Ovary (tissue), 9 donors: Measurements from ENCODE around the gene HIPK1. TPM values are rescaled to one million over a fixed set of nuclear protein-coding genes. Genes with fewer than 3 reads are reported as not detected.

Experiments used
- DNase-seq, 5 donors: peaks; one replicate each; pipeline ENCODE4 v3.0.0-alpha.2; 2019 to 2020
- H3K27ac ChIP-seq, 2 donors: fragments of 200-600 bp; one replicate each; pipeline versions ENCODE4 v1.5.1 to v1.8.0; 2019 to 2022
- H3K27me3 ChIP-seq: fragments of 200-600 bp; one replicate; pipeline ENCODE4 v1.8.0; 2022
- H3K36me3 ChIP-seq: fragments of 200-600 bp; sonication (generic); one replicate; pipeline ENCODE4 v1.5.1; 2019
- H3K4me1 ChIP-seq: one replicate; pipeline ENCODE4 v1.8.1; 2013; ENCODE audit warnings: mild to moderate bottlenecking, moderate library complexity; ENCODE audit not compliant: insufficient read depth
- H3K4me3 ChIP-seq: fragments of 200-600 bp; sonication (generic); one replicate; pipeline ENCODE4 v1.5.1; 2017
- H3K9me3 ChIP-seq, 2 donors: fragments of 200-600 bp in 1 of 2; sonication (generic) in 1 of 2; one replicate each; pipeline versions ENCODE4 v1.5.1 to v1.8.1; 2013 to 2019; ENCODE audit warnings: mild to moderate bottlenecking in 1 of 2, moderate library complexity in 1 of 2
- CTCF ChIP-seq, 3 donors: fragments of 450-650 bp in 2 of 3; fragments of 200-600 bp in 1 of 3; IDR thresholded peaks; one replicate each; pipeline versions ENCODE4 v1.5.1 to v1.8.0; 2016 to 2022; ENCODE audit warnings: antibody characterized with exemption in 3 of 3, mild to moderate bottlenecking in 1 of 3
- EP300 ChIP-seq: sonication (generic); formaldehyde crosslinking; IDR thresholded peaks from one replicate; pipeline ENCODE4 v1.6.1; 2017; ENCODE audit warnings: antibody characterized with exemption
- POLR2A ChIP-seq: fragments of 450-650 bp; IDR thresholded peaks from one replicate; pipeline ENCODE4 v1.6.1; 2017; ENCODE audit warnings: antibody characterized with exemption, mild to moderate bottlenecking, moderate library complexity
- WGBS, 3 donors: extraction: QIAGEN DNeasy Blood & Tissue Kit in 1 of 3; methylation state at CpG; one replicate each; pipeline versions ENCODE4 v1.1.5 to v1.1.7; 2013 to 2017; 5-methylcytosine and 5-hydroxymethylcytosine counted together
- intact Hi-C, 4 donors: fragments of 100-400 bp; cut with DNase I; formaldehyde crosslinking; loops; one replicate each; pipeline versions ENCODE4 v1.11.0 to v1.15.1; 2022 to 2023
- polyA plus RNA-seq, 2 donors: library from polyadenylated mRNA; stranded (reverse); fragments of 200-250 nt in 1 of 2; fragments of 350-450 nt in 1 of 2; fragmentation: Illumina TruSeq in 1 of 2; extraction: RNeasy Lipid Tissue Mini Kit (QIAGEN cat#74804) in 1 of 2; gene quantifications; one replicate each; pipeline ENCODE4 v1.2.3, GENCODE V29; 2013 to 2014
- total RNA-seq, 7 donors: library from RNA; depleted of rRNA in 2 of 7; stranded (reverse); fragments of >200 nt in 2 of 7; fragmentation: NEBNext Ultra II Directional in 3 of 7; extraction: Animal tissue kit (Norgen Biotek cat#: 25700) in 3 of 7; gene quantifications; one replicate each; pipeline versions ENCODE4 v1.1.0 to v1.2.4, GENCODE V29; 2016 to 2023
- donor health status: DM: no; HTN: no; CAD: no; lungs with moderate emphysema.
- donor health status: DM: no; HTN: no; CAD: no.
- donor health status: Bipolar disorder and iron deficiency.
- donor health status: DM: yes; HTN: yes; CAD: no.
- donor health status: DM: no; HTN: no; CAD: no.
- donor health status: DM: yes; HTN: yes; CAD: no.

Gene HIPK1
- total and polyA plus RNA-seq, 9 donors, result 17.5 to 77.0 (median 61.7) TPM

GRCh38 chr1:113916974-113917373 is 12.2 kb upstream of the HIPK1 start:
- TF ChIP-seq CTCF (IDR thresholded peaks at IDR 0.05), result no peak
- TF ChIP-seq EP300, result no peak
- no peak for TF ChIP-seq POLR2A

GRCh38 chr1:113917400-113918082 is 11.6 kb upstream of the HIPK1 start:
- intact Hi-C loops, result no loop called here
- Histone ChIP-seq H3K9me3 (no peaks in the 10 kb centered on the region), H3K36me3 (no peaks in the 10 kb centered on the region), H3K4me3 (no peak overlapping the region), H3K27ac (no peak overlapping the region), H3K4me1 (peaks cover 4% of the 10 kb centered on the region), H3K27me3 (no peaks in the 10 kb centered on the region)
- TF ChIP-seq CTCF (IDR thresholded peaks at IDR 0.05) (no peak), POLR2A (no peak), EP300 (no peak)
- DNase-seq, result no peak
- 85 to 94% (median 94%) methylated on average over 2 of the region's 2 CpGs for WGBS, 3 donors

More at GRCh38 chr1:113916974-113917373, 12.2 kb upstream of the HIPK1 start:
- Histone ChIP-seq H3K4me1 (peaks cover 4% of the 10 kb centered on the region), H3K27ac (no peak overlapping the region), H3K36me3 (no peaks in the 10 kb centered on the region), H3K9me3 (no peaks in the 10 kb centered on the region), H3K27me3 (no peaks in the 10 kb centered on the region), H3K4me3 (no peak overlapping the region)
- no peak for DNase-seq
- intact Hi-C loops, result no loop called here
- WGBS, 3 donors, result 94 to 97% (median 96%) methylated on average over 5 of the region's 5 CpGs

GRCh38 chr1:113918243-113918642 is 10.9 kb upstream of the HIPK1 start:
- Histone ChIP-seq H3K27ac (no peak overlapping the region), H3K4me1 (no peaks in the 10 kb centered on the region), H3K36me3 (no peaks in the 10 kb centered on the region), H3K9me3 (no peaks in the 10 kb centered on the region), H3K4me3 (no peak overlapping the region), H3K27me3 (no peaks in the 10 kb centered on the region)
- intact Hi-C loops, result no loop called here
- no peak for TF ChIP-seq CTCF (IDR thresholded peaks at IDR 0.05)
- TF ChIP-seq EP300, result no peak
- TF ChIP-seq POLR2A, result no peak
- DNase-seq, result no peak

- H3K36me3 ChIP-seq, result no peaks in the 10 kb centered on the region
- no peaks in the 10 kb centered on the region for H3K9me3 ChIP-seq
- H3K4me3 ChIP-seq, result no peak overlapping the region
- TF ChIP-seq POLR2A (no peak), CTCF (IDR thresholded peaks at IDR 0.05) (no peak), EP300 (no peak)
- no peaks in the 10 kb centered on the region for H3K27me3 ChIP-seq
- no peak overlapping the region for H3K27ac ChIP-seq
- 94 to 97% (median 95%) methylated on average over 4 of the region's 4 CpGs for WGBS, 3 donors
- peaks cover 1% of the 10 kb centered on the region for H3K4me1 ChIP-seq
- no peak for DNase-seq
- intact Hi-C loops, result no loop called here
Observed at GRCh38 chr1:113922957-113923356, 6.2 kb upstream of the HIPK1 start.
